Urinary bladder (tissue), 4 donors: ENCODE measurements around the gene EIF2B4. TPM values are rescaled to one million over a fixed set of nuclear protein-coding genes. Genes with fewer than 3 reads are reported as not detected.

Experiments
- DNase-seq: peaks from one replicate; pipeline ENCODE4 v3.0.0-alpha.2; 2015; ENCODE audit errors: extremely low spot score
- H3K27ac ChIP-seq: one replicate; pipeline ENCODE4 v1.5.1; 2013; ENCODE audit warnings: low read depth, mild to moderate bottlenecking, moderate library complexity
- H3K36me3 ChIP-seq: one replicate; pipeline ENCODE4 v1.6.1; 2013; ENCODE audit warnings: mild to moderate bottlenecking, moderate library complexity; ENCODE audit not compliant: insufficient read depth
- H3K4me1 ChIP-seq: one replicate; pipeline ENCODE4 v1.6.1; 2013; ENCODE audit warnings: mild to moderate bottlenecking, moderate library complexity; ENCODE audit not compliant: insufficient read depth
- H3K4me3 ChIP-seq: one replicate; pipeline ENCODE4 v1.5.1; 2013; ENCODE audit warnings: low read depth, low read length
- WGBS: extraction: QIAGEN DNeasy Blood & Tissue Kit; methylation state at CpG from one replicate; pipeline ENCODE4 v1.1.7; 2013; 5-methylcytosine and 5-hydroxymethylcytosine counted together
- polyA plus RNA-seq: library from polyadenylated mRNA; stranded (reverse); fragments of 200-250 nt; gene quantifications from one replicate; pipeline ENCODE4 v1.2.3, GENCODE V29; 2013
- total RNA-seq: library from RNA; depleted of rRNA; stranded (reverse); fragments of >200 nt; gene quantifications from one replicate; pipeline ENCODE4 v1.2.3, GENCODE V29; 2014
- donor health status: healthy with polysubstance abuse.
- donor health status: healthy.

Gene EIF2B4
- total and polyA plus RNA-seq, 2 donors, result 11.2 to 48.8 TPM

- Histone ChIP-seq H3K4me1 (no peaks in the 10 kb centered on the region), H3K36me3 (no peaks in the 10 kb centered on the region), H3K4me3 (peak within 1 kb of the TSS; percentile 80), H3K27ac (peak within 1 kb of the TSS; percentile 93)
- peak; percentile 92 for DNase-seq
- WGBS, result 10% methylated on average over 67 of the region's 67 CpGs
Measured at GRCh38 chr2:27380626-27381545, 10.7 kb upstream of the EIF2B4 start, which contains the start of gene ZNF513. ZNF513 (minus strand) TSS chr2:27380734; CDS start chr2:27380526, 208 bp downstream.

GRCh38 chr2:27379836-27380625 is 9.9 kb upstream of the EIF2B4 start:
- no peak for DNase-seq

GRCh38 chr2:27379383-27379835 is 9.3 kb upstream of the EIF2B4 start:
- Histone ChIP-seq H3K4me3 (no peak overlapping the region), H3K36me3 (no peaks in the 10 kb centered on the region), H3K4me1 (no peaks in the 10 kb centered on the region), H3K27ac (no peak overlapping the region)
- WGBS, result 79% methylated on average over 2 of the region's 2 CpGs
- no peak for DNase-seq

More at GRCh38 chr2:27379836-27380625, 9.9 kb upstream of the EIF2B4 start:
- Histone ChIP-seq H3K4me3 (peak overlapping the region; percentile 80), H3K4me1 (no peaks in the 10 kb centered on the region), H3K27ac (peak overlapping the region; percentile 86), H3K36me3 (no peaks in the 10 kb centered on the region)
- under 1% methylated on average over 35 of the region's 35 CpGs for WGBS

GRCh38 chr2:27378809-27379290 is 8.7 kb upstream of the EIF2B4 start:
- no peak overlapping the region for H3K4me3 ChIP-seq
- no peak for DNase-seq
- H3K27ac ChIP-seq, result no peak overlapping the region
- 81% methylated on average over 9 of the region's 9 CpGs for WGBS
- H3K4me1 ChIP-seq, result no peaks in the 10 kb centered on the region
- H3K36me3 ChIP-seq, result no peaks in the 10 kb centered on the region

GRCh38 chr2:27378096-27378808 is 8.1 kb upstream of the EIF2B4 start:
- WGBS, result 81% methylated on average over 29 of the region's 29 CpGs
- DNase-seq, result no peak
- Histone ChIP-seq H3K4me3 (no peak overlapping the region), H3K4me1 (no peaks in the 10 kb centered on the region), H3K27ac (no peak overlapping the region), H3K36me3 (no peaks in the 10 kb centered on the region)

- no peak overlapping the region for H3K27ac ChIP-seq
- no peak for DNase-seq
- no peaks in the 10 kb centered on the region for H3K36me3 ChIP-seq
- 88% methylated on average over 18 of the region's 18 CpGs for WGBS
- no peaks in the 10 kb centered on the region for H3K4me1 ChIP-seq
- no peak overlapping the region for H3K4me3 ChIP-seq
Measured at GRCh38 chr2:27377618-27378095, 7.5 kb upstream of the EIF2B4 start.

GRCh38 chr2:27376866-27377617 is 6.9 kb upstream of the EIF2B4 start:
- no peak overlapping the region for H3K4me3 ChIP-seq
- no peak for DNase-seq
- WGBS, result 70% methylated on average over 10 of the region's 10 CpGs
- H3K36me3 ChIP-seq, result no peaks in the 10 kb centered on the region
- H3K27ac ChIP-seq, result no peak overlapping the region
- H3K4me1 ChIP-seq, result no peaks in the 10 kb centered on the region

GRCh38 chr2:27376151-27376865 is 6.2 kb upstream of the EIF2B4 start:
- 85% methylated on average over 16 of the region's 16 CpGs for WGBS
- Histone ChIP-seq H3K36me3 (no peaks in the 10 kb centered on the region), H3K27ac (no peak overlapping the region), H3K4me1 (no peaks in the 10 kb centered on the region), H3K4me3 (no peak overlapping the region)
- no peak for DNase-seq

GRCh38 chr2:27375513-27376099 is 5.5 kb upstream of the EIF2B4 start:
- no peaks in the 10 kb centered on the region for H3K36me3 ChIP-seq
- H3K4me3 ChIP-seq, result no peak overlapping the region
- H3K27ac ChIP-seq, result no peak overlapping the region
- no peaks in the 10 kb centered on the region for H3K4me1 ChIP-seq
- no peak for DNase-seq
- WGBS, result 92% methylated on average over 20 of the region's 20 CpGs

GRCh38 chr2:27373567-27373966 is 3.4 kb upstream of the EIF2B4 start:
- DNase-seq, result no peak
- H3K4me3 ChIP-seq, result no peak overlapping the region
- H3K4me1 ChIP-seq, result no peaks in the 10 kb centered on the region
- H3K27ac ChIP-seq, result no peak overlapping the region
- WGBS, result 90% methylated on average over 5 of the region's 5 CpGs
- H3K36me3 ChIP-seq, result no peaks in the 10 kb centered on the region

- Histone ChIP-seq H3K36me3 (no peaks in the 10 kb centered on the region), H3K27ac (no peak overlapping the region), H3K4me1 (no peaks in the 10 kb centered on the region), H3K4me3 (no peak overlapping the region)
- 93% methylated on average over 6 of the region's 6 CpGs for WGBS
- DNase-seq, result no peak
Measured at GRCh38 chr2:27372937-27373336, 2.8 kb upstream of the EIF2B4 start.
